ENCODE data around the gene LOXL1. TPM values are rescaled to one million over a fixed set of nuclear protein-coding genes. Genes with fewer than 3 reads are reported as not detected.

LOXL1 gene
- total and polyA plus RNA-seq, 9 donors, result 20.0 to 48.0 (median 34.2) TPM

DNA sequence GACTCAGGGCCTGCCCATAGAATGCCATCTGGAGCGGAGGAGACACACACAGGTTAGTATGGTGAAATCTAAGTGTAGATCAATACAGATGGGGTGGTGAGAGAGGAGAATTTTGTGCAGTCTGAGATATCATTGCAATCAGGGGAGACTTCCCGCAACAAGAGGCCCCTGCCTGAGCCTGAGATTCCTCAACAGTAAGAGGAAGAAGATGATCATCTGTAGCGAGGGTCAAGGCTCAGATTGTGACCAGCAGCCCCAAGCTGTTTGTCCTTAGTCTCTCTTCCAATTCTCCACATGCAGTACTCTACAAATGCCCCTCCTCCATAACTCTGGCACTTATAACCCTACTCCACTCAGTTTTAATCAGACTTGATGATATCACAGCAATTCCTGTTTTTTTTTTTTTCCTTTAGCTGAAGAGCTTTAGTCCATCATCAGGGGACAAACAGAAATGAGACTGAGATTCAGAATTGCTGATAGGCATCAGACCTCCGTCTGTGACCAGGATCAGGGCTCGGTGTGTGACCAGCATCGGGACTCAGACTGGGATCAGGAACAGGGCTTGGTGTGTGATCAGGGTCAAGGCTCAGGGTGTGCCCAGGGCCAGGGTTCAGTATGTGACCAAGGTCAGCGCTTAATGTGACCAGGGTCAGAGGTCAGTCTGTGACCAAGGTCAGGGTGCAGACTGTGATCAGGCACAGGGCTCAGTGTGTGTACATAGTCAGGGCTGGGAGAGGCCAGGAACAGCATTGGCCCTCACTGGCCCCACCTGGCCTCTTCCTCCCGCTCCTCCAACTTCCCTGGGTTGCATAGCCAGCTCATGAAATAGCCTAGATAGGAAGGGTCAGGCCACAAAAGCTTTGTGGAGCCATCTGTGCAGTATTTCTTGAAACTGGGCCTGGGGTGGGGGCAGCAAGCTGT, 14.1 kb downstream of the LOXL1 start:
- WGBS (ENCODE audit: insufficient coverage), result 87% methylated on average over 6 of the region's 8 CpGs
- H3K27me3 ChIP-seq (ENCODE audit: control insufficient read depth, insufficient read depth, low read length), result no peaks in the 10 kb centered on the region
- no peaks in the 10 kb centered on the region for H3K36me3 ChIP-seq (ENCODE audit: control insufficient read depth, insufficient read depth, low read length)
- no peak for DNase-seq
- peaks cover 25% of the 10 kb centered on the region for H3K4me1 ChIP-seq (ENCODE audit: control insufficient read depth, insufficient read depth, low read length)
- H3K27ac ChIP-seq (ENCODE audit: low read length), result no peak overlapping the region
- H3K9me3 ChIP-seq (replicated peaks; ENCODE audit: control insufficient read depth, low read depth, low read length), result no peaks in the 10 kb centered on the region
- no peak overlapping the region for H3K4me3 ChIP-seq (ENCODE audit: low read length)

DNA sequence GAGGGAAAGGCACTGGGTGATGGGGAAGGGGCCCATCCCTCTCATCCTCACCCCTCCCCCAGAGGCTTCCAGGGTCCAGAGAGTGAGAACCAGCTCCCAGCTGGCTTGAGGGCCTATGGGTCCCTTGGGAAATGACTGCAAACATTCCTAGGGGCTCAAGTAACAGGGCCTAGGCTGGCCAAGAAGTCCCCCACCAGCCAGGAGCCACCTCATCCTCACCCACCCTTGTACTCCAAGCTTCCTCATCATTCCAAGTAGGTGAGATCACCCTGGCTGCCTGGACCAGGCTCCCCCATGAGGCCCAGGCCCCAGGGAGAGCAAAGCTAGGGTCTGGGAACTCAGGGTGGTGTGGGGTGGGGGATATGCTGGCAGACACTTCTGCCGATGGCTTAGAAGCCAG, 14.8 kb downstream of the LOXL1 start:
- Histone ChIP-seq H3K9me3 (replicated peaks; ENCODE audit: control insufficient read depth, low read depth, low read length) (no peaks in the 10 kb centered on the region), H3K27ac (ENCODE audit: low read length) (no peak overlapping the region), H3K27me3 (ENCODE audit: control insufficient read depth, insufficient read depth, low read length) (no peaks in the 10 kb centered on the region), H3K4me1 (ENCODE audit: control insufficient read depth, insufficient read depth, low read length) (peaks cover 25% of the 10 kb centered on the region), H3K4me3 (ENCODE audit: low read length) (no peak overlapping the region), H3K36me3 (ENCODE audit: control insufficient read depth, insufficient read depth, low read length) (no peaks in the 10 kb centered on the region)
- WGBS (ENCODE audit: insufficient coverage), result no CpG with 5 or more reads among the region's 1 CpG
- DNase-seq, result no peak

DNA sequence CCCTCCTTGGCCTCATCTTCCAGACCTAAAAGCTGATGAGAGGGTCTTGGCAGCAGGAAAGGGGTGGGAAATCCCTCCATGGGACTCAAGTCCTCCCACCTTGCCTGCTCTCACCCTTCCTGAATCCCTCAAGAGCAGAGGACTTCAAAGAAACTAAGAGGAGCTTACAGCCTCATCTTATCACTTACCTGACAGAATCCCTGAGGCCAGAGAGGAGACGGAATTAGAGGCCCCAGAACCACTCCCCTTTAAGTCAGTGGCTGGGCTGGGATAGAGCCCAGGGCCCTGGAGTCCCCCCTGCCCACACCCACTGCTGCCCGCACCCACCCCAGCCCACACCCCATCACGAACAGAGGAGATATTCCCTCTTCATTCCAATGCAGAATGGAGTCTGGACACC, 15.2 kb downstream of the LOXL1 start:
- 50% methylated on average over 1 of the region's 3 CpGs for WGBS (ENCODE audit: insufficient coverage)
- H3K27ac ChIP-seq (ENCODE audit: low read length), result no peak overlapping the region

DNA sequence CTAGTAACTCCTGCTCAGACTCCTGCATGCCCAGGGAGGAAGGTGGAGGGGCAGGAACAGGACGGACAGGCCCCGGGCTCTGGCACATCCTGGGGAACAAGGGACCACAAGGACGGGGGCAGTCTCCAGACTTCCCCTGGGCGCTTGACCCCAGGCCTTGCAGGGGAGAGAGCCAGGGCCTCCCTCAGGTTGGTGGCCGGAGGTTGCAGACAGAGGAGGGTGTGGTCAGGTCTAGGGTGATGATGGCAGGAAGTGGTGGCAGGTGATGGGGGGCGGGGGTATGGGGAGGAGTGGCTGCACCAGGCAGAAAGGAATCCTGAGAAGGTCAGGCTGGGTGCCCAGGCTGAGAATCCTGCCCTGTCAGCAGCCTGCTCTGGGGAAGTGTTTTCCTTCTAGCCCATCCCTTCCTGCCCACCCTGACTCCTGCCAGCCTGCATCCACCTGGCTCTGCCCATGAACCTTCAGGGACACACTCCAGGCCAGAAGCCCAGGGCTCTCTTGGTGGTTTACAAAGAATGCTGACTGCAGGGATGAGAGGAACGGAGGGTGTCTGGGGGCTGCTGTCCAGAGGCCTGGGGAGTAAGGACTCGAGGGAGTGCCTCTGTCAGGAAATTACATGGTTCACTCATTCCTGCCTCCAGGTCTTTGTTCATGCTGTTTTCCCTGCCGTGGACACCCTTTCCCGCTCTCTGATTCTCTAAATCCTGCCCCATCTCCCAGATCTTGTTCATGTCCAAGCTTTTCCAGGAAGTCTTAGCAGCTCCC, 15.8 kb downstream of the LOXL1 start:
- no peak for DNase-seq
- H3K27ac ChIP-seq (ENCODE audit: low read length), result no peak overlapping the region
- no peak overlapping the region for H3K4me3 ChIP-seq (ENCODE audit: low read length)
- H3K4me1 ChIP-seq (ENCODE audit: control insufficient read depth, insufficient read depth, low read length), result peaks cover 25% of the 10 kb centered on the region
- H3K36me3 ChIP-seq (ENCODE audit: control insufficient read depth, insufficient read depth, low read length), result peaks cover 5% of the 10 kb centered on the region
- no peaks in the 10 kb centered on the region for H3K9me3 ChIP-seq (replicated peaks; ENCODE audit: control insufficient read depth, low read depth, low read length)
- H3K27me3 ChIP-seq (ENCODE audit: control insufficient read depth, insufficient read depth, low read length), result no peaks in the 10 kb centered on the region
- WGBS (ENCODE audit: insufficient coverage), result 66% methylated on average over 10 of the region's 10 CpGs

More for the DNA sequence above, 15.2 kb downstream of the LOXL1 start:
- H3K4me1 ChIP-seq (ENCODE audit: control insufficient read depth, insufficient read depth, low read length), result peaks cover 25% of the 10 kb centered on the region
- no peak overlapping the region for H3K4me3 ChIP-seq (ENCODE audit: low read length)
- H3K27me3 ChIP-seq (ENCODE audit: control insufficient read depth, insufficient read depth, low read length), result no peaks in the 10 kb centered on the region
- DNase-seq, result no peak
- no peaks in the 10 kb centered on the region for H3K9me3 ChIP-seq (replicated peaks; ENCODE audit: control insufficient read depth, low read depth, low read length)
- H3K36me3 ChIP-seq (ENCODE audit: control insufficient read depth, insufficient read depth, low read length), result no peaks in the 10 kb centered on the region

DNA sequence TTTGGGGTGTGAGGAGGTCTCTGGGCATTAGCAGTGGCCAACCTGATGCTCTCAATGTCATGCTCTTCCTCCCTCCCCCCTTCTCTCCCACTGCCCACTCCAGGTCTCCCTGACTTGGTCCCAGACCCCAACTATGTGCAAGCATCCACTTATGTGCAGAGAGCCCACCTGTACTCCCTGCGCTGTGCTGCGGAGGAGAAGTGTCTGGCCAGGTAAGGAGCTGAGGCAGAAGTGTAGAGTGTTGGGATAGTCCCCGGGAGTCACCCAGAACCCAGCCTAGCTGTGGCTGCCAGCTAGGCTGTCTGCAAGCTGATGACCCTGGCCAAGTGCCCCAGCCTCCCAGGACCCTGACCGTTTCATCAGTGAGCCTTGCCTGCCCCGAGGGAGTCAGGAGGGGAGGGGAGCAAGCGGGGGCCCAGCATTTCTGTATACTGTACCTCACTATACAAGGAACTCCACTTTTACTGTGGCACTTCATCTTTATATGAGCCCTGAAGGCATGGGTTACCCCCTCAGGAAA, 16.5 kb downstream of the LOXL1 start:
- Histone ChIP-seq H3K36me3 (ENCODE audit: control insufficient read depth, insufficient read depth, low read length) (peaks cover 9% of the 10 kb centered on the region), H3K27ac (ENCODE audit: low read length) (no peak overlapping the region), H3K9me3 (replicated peaks; ENCODE audit: control insufficient read depth, low read depth, low read length) (no peaks in the 10 kb centered on the region), H3K4me3 (ENCODE audit: low read length) (no peak overlapping the region), H3K4me1 (ENCODE audit: control insufficient read depth, insufficient read depth, low read length) (peaks cover 25% of the 10 kb centered on the region), H3K27me3 (ENCODE audit: control insufficient read depth, insufficient read depth, low read length) (no peaks in the 10 kb centered on the region)
- 89% methylated on average over 3 of the region's 6 CpGs for WGBS (ENCODE audit: insufficient coverage)
- DNase-seq, result no peak

DNA sequence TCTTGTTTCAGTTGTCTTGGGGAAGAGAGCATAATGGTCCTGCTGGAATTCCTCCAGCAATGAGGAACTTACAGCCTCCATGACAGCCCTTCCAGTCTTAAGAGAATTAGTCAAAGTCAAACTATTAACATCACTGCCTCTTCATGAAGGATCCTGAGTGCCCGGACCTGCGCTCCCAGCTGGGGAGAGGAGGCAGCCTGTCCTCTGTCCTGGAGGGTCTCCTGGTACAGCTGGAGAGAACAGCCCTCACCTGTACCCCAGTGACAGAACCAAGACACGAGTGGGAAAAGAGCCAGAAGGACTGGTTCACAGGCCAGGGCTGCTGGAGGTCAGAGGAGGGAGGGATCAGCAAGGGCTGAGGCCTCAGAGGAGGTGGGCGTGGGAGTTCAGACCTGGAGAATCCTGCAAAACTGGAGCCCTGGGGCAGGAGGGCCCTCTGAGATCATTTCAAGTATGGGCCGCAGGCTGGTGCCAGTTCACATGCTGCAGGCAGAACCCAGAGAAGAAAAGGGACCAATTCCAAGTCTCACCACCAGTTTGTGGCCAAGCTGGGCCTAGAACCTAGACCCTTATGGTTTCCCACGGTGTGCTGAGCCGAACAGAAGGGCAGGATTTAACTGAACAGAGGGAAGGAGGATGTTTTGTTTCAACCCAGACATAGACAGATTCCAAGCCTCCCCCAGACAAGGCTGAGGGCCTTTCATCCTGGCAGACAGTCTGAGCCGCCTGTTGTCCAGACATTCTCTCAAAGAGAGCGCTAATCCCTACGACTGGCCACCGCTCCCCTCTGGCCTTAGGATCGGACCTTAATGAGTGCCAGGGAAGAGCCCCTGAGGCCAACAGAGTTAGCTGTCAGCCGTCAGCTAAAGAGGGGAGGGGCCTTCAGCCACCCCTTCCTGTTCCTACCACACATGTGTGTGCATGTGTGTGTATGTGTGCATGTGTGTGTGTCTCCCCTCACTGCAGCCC, 18.2 kb downstream of the LOXL1 start:
- Histone ChIP-seq H3K4me1 (ENCODE audit: control insufficient read depth, insufficient read depth, low read length) (peaks cover 25% of the 10 kb centered on the region), H3K36me3 (ENCODE audit: control insufficient read depth, insufficient read depth, low read length) (peaks cover 14% of the 10 kb centered on the region), H3K9me3 (replicated peaks; ENCODE audit: control insufficient read depth, low read depth, low read length) (no peaks in the 10 kb centered on the region), H3K4me3 (ENCODE audit: low read length) (no peak overlapping the region), H3K27ac (ENCODE audit: low read length) (no peak overlapping the region), H3K27me3 (ENCODE audit: control insufficient read depth, insufficient read depth, low read length) (no peaks in the 10 kb centered on the region)
- 33% methylated on average over 4 of the region's 13 CpGs for WGBS (ENCODE audit: insufficient coverage)
- peak; percentile 59 for DNase-seq

DNA sequence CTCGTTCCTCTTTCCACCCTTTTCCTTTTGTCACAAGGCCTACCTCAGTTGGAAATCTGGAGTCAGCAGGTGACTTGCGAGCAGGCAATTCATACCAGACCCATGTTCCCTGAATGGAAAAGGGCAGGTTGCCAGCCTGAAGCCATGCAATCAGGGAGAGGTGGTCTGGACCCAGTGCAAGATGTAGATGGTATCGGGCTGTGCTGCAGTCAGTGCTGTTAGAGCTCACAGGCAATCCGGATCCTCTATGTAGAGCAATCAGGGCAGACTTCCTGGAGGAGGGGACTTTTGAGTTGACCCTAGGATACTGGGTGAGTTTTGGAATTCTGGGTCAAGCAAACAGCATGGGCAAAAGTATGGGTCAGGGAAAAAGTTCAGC, 18.9 kb downstream of the LOXL1 start:
- H3K4me1 ChIP-seq (ENCODE audit: control insufficient read depth, insufficient read depth, low read length), result peaks cover 25% of the 10 kb centered on the region
- no peaks in the 10 kb centered on the region for H3K9me3 ChIP-seq (replicated peaks; ENCODE audit: control insufficient read depth, low read depth, low read length)
- no peak overlapping the region for H3K27ac ChIP-seq (ENCODE audit: low read length)
- no peaks in the 10 kb centered on the region for H3K27me3 ChIP-seq (ENCODE audit: control insufficient read depth, insufficient read depth, low read length)
- 84% methylated on average over 3 of the region's 4 CpGs for WGBS (ENCODE audit: insufficient coverage)
- H3K4me3 ChIP-seq (ENCODE audit: low read length), result no peak overlapping the region
- no peak for DNase-seq
- peaks cover 17% of the 10 kb centered on the region for H3K36me3 ChIP-seq (ENCODE audit: control insufficient read depth, insufficient read depth, low read length)

DNA sequence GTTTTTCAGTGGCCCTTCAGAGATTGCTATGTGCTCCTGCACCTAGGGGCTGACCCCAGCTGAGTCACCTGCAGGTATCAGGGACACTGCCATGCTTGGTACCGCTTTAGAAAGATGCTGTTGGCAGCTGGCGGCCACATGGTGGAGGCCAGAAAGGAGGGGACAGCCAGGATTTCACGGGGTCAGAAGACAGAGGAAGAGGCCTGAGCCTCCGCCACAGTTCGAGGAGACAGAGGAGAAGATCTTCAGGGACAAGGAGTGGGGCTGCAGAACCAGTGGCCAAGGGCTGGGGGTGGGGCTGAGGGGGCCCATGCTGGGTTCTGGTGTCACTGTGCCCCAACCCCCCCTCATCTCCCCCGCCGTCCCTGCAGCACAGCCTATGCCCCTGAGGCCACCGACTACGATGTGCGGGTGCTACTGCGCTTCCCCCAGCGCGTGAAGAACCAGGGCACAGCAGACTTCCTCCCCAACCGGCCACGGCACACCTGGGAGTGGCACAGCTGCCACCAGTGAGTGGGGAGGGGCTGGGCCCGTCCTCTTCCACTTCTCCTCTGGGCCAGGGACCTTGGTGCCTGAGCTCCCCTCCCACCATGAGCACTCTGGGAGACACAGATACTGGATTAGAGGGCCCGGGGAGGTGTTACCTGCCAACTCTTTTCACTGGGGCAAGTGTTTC, 19.9 kb downstream of the LOXL1 start:
- Histone ChIP-seq H3K4me1 (ENCODE audit: control insufficient read depth, insufficient read depth, low read length) (peaks cover 24% of the 10 kb centered on the region), H3K4me3 (ENCODE audit: low read length) (no peak overlapping the region), H3K36me3 (ENCODE audit: control insufficient read depth, insufficient read depth, low read length) (peaks cover 17% of the 10 kb centered on the region), H3K27me3 (ENCODE audit: control insufficient read depth, insufficient read depth, low read length) (no peaks in the 10 kb centered on the region), H3K9me3 (replicated peaks; ENCODE audit: control insufficient read depth, low read depth, low read length) (no peaks in the 10 kb centered on the region), H3K27ac (ENCODE audit: low read length) (no peak overlapping the region)
- no peak for DNase-seq
- 82% methylated on average over 15 of the region's 17 CpGs for WGBS (ENCODE audit: insufficient coverage)

DNA sequence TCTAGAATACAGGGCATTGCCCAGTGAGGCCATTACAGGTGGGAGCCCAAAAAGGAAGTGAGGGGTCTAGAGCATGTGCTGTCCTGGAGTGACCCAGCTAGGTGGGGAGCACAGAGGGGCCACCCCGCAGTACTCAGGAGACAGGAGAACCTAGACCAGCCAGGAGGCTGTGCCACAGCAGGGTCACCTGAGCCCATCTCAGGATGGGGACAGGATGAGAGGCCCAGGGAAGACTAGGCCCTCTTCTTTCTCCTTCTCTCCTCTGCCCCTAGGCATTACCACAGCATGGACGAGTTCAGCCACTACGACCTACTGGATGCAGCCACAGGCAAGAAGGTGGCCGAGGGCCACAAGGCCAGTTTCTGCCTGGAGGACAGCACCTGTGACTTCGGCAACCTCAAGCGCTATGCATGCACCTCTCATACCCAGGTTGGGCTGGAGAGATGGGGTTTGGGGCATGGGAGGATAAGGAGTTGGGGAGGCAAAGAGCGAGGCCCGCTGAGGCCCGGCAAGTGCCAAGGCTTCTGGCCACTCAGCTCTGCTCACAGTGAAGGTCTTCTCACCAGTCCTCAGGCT, 20.6 kb downstream of the LOXL1 start:
- 94% methylated on average over 6 of the region's 9 CpGs for WGBS (ENCODE audit: insufficient coverage)
- DNase-seq, result no peak

More for the DNA sequence above, 20.6 kb downstream of the LOXL1 start:
- H3K4me3 ChIP-seq (ENCODE audit: low read length), result no peak overlapping the region
- H3K27ac ChIP-seq (ENCODE audit: low read length), result no peak overlapping the region
- H3K36me3 ChIP-seq (ENCODE audit: control insufficient read depth, insufficient read depth, low read length), result peaks cover 17% of the 10 kb centered on the region
- no peaks in the 10 kb centered on the region for H3K27me3 ChIP-seq (ENCODE audit: control insufficient read depth, insufficient read depth, low read length)
- H3K9me3 ChIP-seq (replicated peaks; ENCODE audit: control insufficient read depth, low read depth, low read length), result no peaks in the 10 kb centered on the region
- H3K4me1 ChIP-seq (ENCODE audit: control insufficient read depth, insufficient read depth, low read length), result peaks cover 28% of the 10 kb centered on the region

Measured in muscle of leg (tissue), 11 donors.